Left lung (tissue), 10 donors: ENCODE data around the gene SMARCA2. TPM values are rescaled to one million over a fixed set of nuclear protein-coding genes. Genes with fewer than 3 reads are reported as not detected.

Experiments
- ATAC-seq: fragments of 200-7000 bp; cut with Tn5 transposase; one replicate; pipeline ENCODE4 v1.9.1; 2020; ENCODE audit warnings: moderate library complexity
- DNase-seq, 4 donors: peaks; one replicate each; pipeline ENCODE4 v3.0.0-alpha.2; 2013 to 2020
- H3K27ac ChIP-seq, 2 donors: fragments of 200-600 bp; sonication (generic) in 1 of 2; one replicate each; pipeline versions ENCODE4 v1.5.0 to v1.8.0; 2020 to 2021
- H3K27me3 ChIP-seq, 2 donors: fragments of 200-600 bp; sonication (generic) in 1 of 2; one replicate each; pipeline versions ENCODE4 v1.5.0 to v1.8.0; 2020 to 2021
- H3K36me3 ChIP-seq, 2 donors: fragments of 200-600 bp; sonication (generic) in 1 of 2; one replicate each; pipeline versions ENCODE4 v1.5.0 to v1.8.0; 2020 to 2021
- H3K4me1 ChIP-seq, 2 donors: fragments of 200-600 bp; one replicate each; pipeline ENCODE4 v1.8.0; 2021
- H3K4me3 ChIP-seq, 2 donors: fragments of 200-600 bp; sonication (generic) in 1 of 2; one replicate each; pipeline versions ENCODE4 v1.5.0 to v1.8.0; 2020 to 2021; ENCODE audit warnings: mild to moderate bottlenecking in 1 of 2
- H3K9me3 ChIP-seq, 2 donors: fragments of 200-600 bp; sonication (generic) in 1 of 2; one replicate each; pipeline versions ENCODE4 v1.5.0 to v1.8.0; 2020 to 2021
- intact Hi-C, 2 donors: fragments of 100-400 bp; cut with DNase I; formaldehyde crosslinking; loops; one replicate each; pipeline versions ENCODE4 v1.11.2 to v1.14.2; 2022
- polyA plus RNA-seq, 6 donors: library from polyadenylated mRNA; unstranded; fragments of 120-200 nt; gene quantifications; one replicate each; pipeline ENCODE4 v1.2.1, GENCODE V29; 2013; ENCODE audit not compliant: insufficient read length in 6 of 6
- total RNA-seq, 2 donors: library from RNA; stranded (reverse); fragmentation: NEBNext Ultra II Directional; extraction: Animal tissue kit (Norgen Biotek cat#: 25700); gene quantifications; one replicate each; pipeline ENCODE4 v1.2.1, GENCODE V29; 2021
- TF ChIP-seq, protein P1 (sequence below), 2 donors: fragments of 200-600 bp; sonication (generic) in 1 of 2; IDR thresholded peaks; one replicate each; pipeline versions ENCODE4 v1.5.0 to v1.8.0; 2021; ENCODE audit warnings: antibody characterized with exemption in 2 of 2
- donor health status: DM: no; HTN: yes; CAD: no.
- donor health status: DM: no; HTN: no; CAD: no.

Gene SMARCA2
- total and polyA plus RNA-seq, 8 donors = 110 to 207 (median 152) TPM

GRCh38 chr9:1969898-1970297, 45.2 kb upstream of the SMARCA2 start:
- intact Hi-C loops = no loop called here
- no peaks in the 10 kb centered on the region for H3K27me3 ChIP-seq
- DNase-seq (no peak), ATAC-seq (no peak)
- TF ChIP-seq, protein P1, sequence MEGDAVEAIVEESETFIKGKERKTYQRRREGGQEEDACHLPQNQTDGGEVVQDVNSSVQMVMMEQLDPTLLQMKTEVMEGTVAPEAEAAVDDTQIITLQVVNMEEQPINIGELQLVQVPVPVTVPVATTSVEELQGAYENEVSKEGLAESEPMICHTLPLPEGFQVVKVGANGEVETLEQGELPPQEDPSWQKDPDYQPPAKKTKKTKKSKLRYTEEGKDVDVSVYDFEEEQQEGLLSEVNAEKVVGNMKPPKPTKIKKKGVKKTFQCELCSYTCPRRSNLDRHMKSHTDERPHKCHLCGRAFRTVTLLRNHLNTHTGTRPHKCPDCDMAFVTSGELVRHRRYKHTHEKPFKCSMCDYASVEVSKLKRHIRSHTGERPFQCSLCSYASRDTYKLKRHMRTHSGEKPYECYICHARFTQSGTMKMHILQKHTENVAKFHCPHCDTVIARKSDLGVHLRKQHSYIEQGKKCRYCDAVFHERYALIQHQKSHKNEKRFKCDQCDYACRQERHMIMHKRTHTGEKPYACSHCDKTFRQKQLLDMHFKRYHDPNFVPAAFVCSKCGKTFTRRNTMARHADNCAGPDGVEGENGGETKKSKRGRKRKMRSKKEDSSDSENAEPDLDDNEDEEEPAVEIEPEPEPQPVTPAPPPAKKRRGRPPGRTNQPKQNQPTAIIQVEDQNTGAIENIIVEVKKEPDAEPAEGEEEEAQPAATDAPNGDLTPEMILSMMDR (IDR thresholded peaks at IDR 0.05) = no peak
- no peaks in the 10 kb centered on the region for H3K36me3 ChIP-seq
- no peak overlapping the region for H3K27ac ChIP-seq
- no peaks in the 10 kb centered on the region for H3K9me3 ChIP-seq
- no peak overlapping the region for H3K4me3 ChIP-seq
- no peaks in the 10 kb centered on the region for H3K4me1 ChIP-seq

DNA sequence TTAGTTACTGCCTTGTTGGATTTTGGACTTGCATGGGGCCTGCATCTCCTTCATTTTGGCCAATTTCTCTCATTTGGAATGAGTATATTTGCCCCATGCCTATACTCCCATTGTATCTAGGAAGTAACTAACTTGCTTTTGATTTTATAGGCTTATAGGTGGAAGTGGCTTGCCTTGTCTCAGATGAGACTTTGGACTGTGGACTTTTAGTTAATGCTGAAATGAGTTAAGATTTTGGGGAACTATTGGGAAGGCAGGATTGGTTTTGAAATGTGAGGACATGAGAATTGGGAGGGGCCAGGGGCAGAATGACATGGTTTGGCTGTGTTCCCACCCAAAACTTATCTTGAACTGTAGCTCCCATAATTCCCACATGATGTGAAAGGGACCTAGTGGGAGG, 42.5 kb upstream of the SMARCA2 start:
- TF ChIP-seq, protein P1 (IDR thresholded peaks at IDR 0.05) = no peak
- no peaks in the 10 kb centered on the region for H3K36me3 ChIP-seq
- no peak overlapping the region for H3K4me3 ChIP-seq
- intact Hi-C loops = no loop called here
- H3K9me3 ChIP-seq = no peaks in the 10 kb centered on the region
- H3K4me1 ChIP-seq = no peaks in the 10 kb centered on the region
- DNase-seq (no peak), ATAC-seq (no peak)
- H3K27ac ChIP-seq = no peak overlapping the region
- H3K27me3 ChIP-seq = no peaks in the 10 kb centered on the region

DNA sequence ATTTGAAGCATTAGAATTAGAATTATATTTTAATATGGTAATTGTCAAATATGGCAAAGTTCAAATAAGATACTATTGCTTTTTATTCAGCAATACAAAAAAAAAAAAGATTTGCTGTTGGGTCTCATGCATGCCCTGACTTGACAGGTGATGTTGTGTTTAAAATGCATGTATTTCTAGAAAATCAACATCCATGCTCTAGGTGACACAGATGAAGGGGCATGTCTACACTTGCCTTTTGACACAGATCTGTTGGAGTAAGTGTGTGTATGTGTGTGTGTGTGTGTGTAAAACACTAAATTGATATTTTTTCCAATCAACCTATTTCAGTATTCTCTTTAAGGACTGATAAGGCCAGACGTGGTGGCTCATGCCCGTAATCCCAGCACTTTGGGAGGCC, 38.1 kb upstream of the SMARCA2 start:
- H3K27ac ChIP-seq = no peak overlapping the region
- H3K4me1 ChIP-seq = peaks cover 5 to 9% of the 10 kb centered on the region in 2 donors
- intact Hi-C loops = no loop called here
- ATAC-seq (no peak), DNase-seq (no peak)
- no peak overlapping the region for H3K4me3 ChIP-seq
- no peaks in the 10 kb centered on the region for H3K9me3 ChIP-seq
- H3K27me3 ChIP-seq = no peaks in the 10 kb centered on the region
- TF ChIP-seq, protein P1 (IDR thresholded peaks at IDR 0.05) = no peak
- no peaks in the 10 kb centered on the region for H3K36me3 ChIP-seq

DNA sequence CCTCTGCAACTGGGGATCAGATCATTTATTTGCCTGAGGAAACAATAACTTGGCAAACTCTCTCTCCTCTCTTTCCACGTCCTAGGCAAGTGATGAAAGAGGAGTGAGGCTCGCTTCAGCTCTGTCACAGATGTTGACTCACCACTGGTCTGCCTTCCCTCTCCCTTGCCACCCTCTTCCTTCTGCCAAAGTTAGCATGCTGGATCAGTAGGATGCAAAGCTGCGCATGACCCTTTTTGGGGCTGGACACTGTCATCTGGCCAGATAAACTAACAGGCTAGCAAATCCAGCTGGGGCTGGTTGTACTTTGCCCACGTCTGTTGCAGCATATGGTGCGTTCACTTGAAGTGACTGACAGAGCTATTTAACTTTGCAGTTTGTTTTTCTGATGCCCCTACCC, 36.2 kb upstream of the SMARCA2 start:
- H3K36me3 ChIP-seq = no peaks in the 10 kb centered on the region
- H3K27me3 ChIP-seq = no peaks in the 10 kb centered on the region
- no peak overlapping the region for H3K27ac ChIP-seq
- no peak overlapping the region for H3K4me3 ChIP-seq
- H3K4me1 ChIP-seq = peaks cover 5 to 9% of the 10 kb centered on the region in 2 donors
- TF ChIP-seq, protein P1 (IDR thresholded peaks at IDR 0.05) = no peak
- ATAC-seq = peak; percentile 33
- intact Hi-C loops = no loop called here
- no peaks in the 10 kb centered on the region for H3K9me3 ChIP-seq
- peak in 2 of 4 donors; percentile 27 to 45 for DNase-seq

DNA sequence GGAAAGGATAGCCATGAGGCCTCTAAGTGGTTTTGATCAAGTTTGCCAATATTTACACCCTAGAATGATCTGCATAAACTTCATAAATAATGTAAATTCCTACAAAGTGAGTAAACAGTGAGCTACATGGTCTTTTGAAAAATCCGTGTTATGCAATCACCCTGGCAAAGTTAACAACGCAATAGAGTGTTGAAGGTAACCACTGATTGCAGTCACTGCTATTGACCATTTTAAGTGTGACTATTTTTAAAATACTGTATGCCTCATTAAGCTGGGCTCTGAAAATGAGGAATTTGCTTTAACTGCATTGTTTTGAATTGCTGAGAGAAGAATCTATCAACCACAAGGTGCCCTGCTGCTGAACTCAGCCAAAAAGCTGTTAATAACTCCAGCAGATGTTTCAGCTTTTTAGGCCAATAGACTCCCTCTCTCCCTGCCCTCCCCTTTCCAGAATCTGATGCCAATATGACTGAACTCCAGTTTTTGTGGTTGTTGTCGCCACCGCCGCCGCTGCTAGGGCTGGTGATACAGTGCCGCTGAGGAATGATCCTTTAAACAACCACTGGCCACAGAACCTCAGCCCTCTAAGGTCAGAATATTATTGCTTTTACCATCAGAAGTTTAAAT, 35.3 kb upstream of the SMARCA2 start:
- Histone ChIP-seq H3K27ac (peak overlapping the region in 1 of 2 donors; percentile 33), H3K9me3 (no peaks in the 10 kb centered on the region), H3K4me3 (no peak overlapping the region), H3K4me1 (peaks cover 5 to 9% of the 10 kb centered on the region in 2 donors), H3K36me3 (no peaks in the 10 kb centered on the region), H3K27me3 (no peaks in the 10 kb centered on the region)
- TF ChIP-seq, protein P1 (IDR thresholded peaks at IDR 0.05) = no peak
- intact Hi-C loops = no loop called here
- ATAC-seq (peak; percentile 90), DNase-seq (peak in 2 of 4 donors; percentile 75)
